ENCODE measurements around the gene MIA. TPM values are rescaled to one million over a fixed set of nuclear protein-coding genes. Genes with fewer than 3 reads are reported as not detected.
"Not testable (repeated sequence)": the region's sequence is repeated elsewhere in the genome, so short reads cannot be mapped to it uniquely, and the experiment has no call there.

MIA gene
- total and polyA plus RNA-seq, 7 donors: 2.1 to 19.1 (median 12.0) TPM; not detected in 1

DNA sequence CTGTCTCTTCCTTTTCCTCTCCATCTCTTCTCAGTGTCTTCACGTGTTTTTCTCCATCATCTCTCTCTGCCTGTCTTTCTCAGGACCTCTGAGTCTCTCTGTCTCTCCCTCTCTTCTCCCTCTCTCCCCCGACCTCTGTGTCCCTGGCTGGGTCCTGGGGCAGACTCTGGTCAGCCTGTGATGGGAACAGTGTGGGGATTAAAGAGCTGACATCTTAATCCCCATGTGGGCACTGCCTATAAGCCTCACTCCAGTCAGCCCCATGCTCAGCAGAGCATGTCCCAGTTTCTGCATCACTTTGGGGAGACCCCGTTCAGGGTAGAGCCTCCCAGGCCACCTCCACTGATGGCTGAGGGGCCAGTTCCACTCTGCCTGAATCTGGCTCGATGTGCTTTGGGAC lies 39.9 kb downstream of the MIA start:
- TF ChIP-seq, protein P1, sequence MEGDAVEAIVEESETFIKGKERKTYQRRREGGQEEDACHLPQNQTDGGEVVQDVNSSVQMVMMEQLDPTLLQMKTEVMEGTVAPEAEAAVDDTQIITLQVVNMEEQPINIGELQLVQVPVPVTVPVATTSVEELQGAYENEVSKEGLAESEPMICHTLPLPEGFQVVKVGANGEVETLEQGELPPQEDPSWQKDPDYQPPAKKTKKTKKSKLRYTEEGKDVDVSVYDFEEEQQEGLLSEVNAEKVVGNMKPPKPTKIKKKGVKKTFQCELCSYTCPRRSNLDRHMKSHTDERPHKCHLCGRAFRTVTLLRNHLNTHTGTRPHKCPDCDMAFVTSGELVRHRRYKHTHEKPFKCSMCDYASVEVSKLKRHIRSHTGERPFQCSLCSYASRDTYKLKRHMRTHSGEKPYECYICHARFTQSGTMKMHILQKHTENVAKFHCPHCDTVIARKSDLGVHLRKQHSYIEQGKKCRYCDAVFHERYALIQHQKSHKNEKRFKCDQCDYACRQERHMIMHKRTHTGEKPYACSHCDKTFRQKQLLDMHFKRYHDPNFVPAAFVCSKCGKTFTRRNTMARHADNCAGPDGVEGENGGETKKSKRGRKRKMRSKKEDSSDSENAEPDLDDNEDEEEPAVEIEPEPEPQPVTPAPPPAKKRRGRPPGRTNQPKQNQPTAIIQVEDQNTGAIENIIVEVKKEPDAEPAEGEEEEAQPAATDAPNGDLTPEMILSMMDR (IDR thresholded peaks at IDR 0.05): no peak
- TF ChIP-seq EP300 (IDR thresholded peaks at IDR 0.05) (no peak), POLR2A (IDR thresholded peaks at IDR 0.05) (no peak)
- Histone ChIP-seq H3K27me3 (no peaks in the 10 kb centered on the region), H3K9me3 (no peaks in the 10 kb centered on the region), H3K4me3 (no peak overlapping the region), H3K36me3 (no peaks in the 10 kb centered on the region), H3K4me1 (peaks cover 0 to 59% (median 41%) of the 10 kb centered on the region in 4 donors), H3K27ac (no peak overlapping the region)
- peak; percentile 37 for DNase-seq
- WGBS, 2 donors: 81 to 83% methylated on average over 4 of the region's 4 CpGs
- intact Hi-C loops (cut with DNase I): no loop called here

DNA sequence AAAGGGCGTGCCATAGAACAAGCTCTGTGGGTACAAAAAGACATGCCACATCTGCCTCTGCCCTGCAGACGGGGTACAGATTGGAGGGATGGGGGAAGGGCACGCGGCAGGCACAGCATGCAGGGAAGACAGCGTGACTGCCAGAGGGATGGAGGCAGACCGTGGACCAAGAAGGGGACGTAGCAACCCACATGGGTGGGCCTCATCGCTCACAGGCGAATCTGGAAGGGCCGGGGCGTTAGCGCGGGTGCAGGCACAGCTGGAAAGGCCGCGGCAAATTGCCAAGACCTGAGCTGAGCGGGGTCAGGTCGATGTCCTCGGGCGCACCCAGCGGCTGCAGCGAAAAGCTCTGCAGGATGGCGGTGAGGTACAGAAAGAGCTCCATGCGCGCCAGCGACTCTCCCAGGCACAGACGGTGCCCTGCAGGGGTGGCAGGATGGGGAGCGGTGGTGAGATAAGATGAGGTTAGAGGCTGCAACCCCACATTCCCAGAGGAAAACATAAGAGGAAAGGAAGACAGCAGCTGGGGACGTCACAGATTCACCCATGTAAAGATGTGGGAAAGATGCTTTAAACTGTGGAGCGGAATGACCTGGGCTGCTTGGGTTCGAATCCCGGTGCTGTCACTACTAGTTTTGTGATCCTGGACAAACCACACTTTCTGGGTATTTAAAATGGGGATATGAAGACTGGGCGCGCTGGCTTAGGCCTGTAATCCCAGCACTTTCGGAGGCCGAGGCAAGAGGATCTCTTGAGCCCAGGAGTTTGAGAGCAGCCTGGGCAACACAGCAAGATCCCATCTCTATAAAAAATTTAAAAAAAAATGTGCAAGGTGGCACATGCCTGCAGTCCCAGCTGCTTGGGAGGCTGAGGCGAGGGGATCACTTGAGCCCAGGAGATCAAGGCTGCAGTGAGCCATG lies 43.4 kb downstream of the MIA start:
- TF ChIP-seq POLR2AphosphoS5 (IDR thresholded peaks at IDR 0.05): peak in 3 of 4 donors; percentile 40 to 61 (median 42)
- TF ChIP-seq, protein P1 (IDR thresholded peaks at IDR 0.05): peak in 3 of 4 experiments; percentile 10 to 40 (median 26)
- peaks cover 0 to 49% (median 30%) of the 10 kb centered on the region in 4 donors for H3K4me1 ChIP-seq
- peak; percentile 90 for DNase-seq
- 21 to 23% methylated on average over 35 to 36 of the region's 36 CpGs for WGBS, 2 donors
- peak overlapping the region in 2 of 4 donors; percentile 23 to 36 for H3K4me3 ChIP-seq
- peak overlapping the region; percentile 40 to 81 (median 74) for H3K27ac ChIP-seq
- not testable (repeated sequence) for H3K36me3 ChIP-seq, H3K27me3 ChIP-seq, H3K9me3 ChIP-seq
- intact Hi-C loops (cut with DNase I): loop anchor here (2.0 kb wide), 1 partner anchor 40 kb away; the partner anchor contains the start of gene RAB4B

DNA sequence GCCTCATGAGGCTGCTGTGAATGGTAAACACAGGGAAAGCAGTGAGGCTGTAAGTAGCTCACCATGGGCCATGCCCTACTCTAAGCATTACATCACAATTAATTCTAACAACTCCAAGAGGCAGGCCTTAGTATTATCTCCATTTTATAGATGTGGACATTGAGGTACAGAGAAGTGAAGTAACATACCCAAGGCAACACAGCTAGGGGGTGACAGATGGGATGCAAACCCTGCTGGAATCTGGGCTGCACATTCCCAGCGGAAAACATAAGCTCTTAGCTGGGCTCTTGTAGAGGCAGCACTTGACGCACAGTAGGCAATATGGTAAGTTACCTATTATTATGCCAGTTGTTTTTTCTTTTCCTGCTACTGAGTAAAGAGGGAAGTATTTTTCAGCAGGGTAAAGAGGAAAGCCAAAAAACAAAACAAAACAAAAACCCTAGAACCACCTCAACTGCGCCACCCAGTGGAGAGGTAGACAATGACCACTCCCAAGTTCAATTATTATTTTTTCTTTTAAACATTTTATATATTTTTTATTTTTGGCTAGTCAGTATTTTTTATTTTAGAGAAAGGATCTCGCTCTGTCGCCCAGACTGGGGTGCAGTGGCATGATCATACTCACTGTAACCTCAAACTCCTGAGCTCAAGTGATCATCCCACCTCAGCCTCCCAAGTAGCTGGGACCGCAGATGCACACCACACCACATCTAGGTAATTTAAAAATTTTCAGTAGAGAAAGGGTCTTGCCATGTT lies 44.3 kb downstream of the MIA start:
- TF ChIP-seq, protein P1 (IDR thresholded peaks at IDR 0.05): peak; percentile 34 to 81 (median 77)
- TF ChIP-seq POLR2AphosphoS5 (IDR thresholded peaks at IDR 0.05): peak in 1 of 4 donors; percentile 10
- DNase-seq, H3K36me3 ChIP-seq, H3K9me3 ChIP-seq, H3K27me3 ChIP-seq, H3K4me3 ChIP-seq: not testable (repeated sequence)
- 44 to 46% methylated on average over 6 of the region's 6 CpGs for WGBS, 2 donors
- intact Hi-C loops (cut with DNase I): loop anchor here (1.0 to 2.0 kb wide), 2 partner anchors 41 to 157 kb away; partner anchors contain the start of gene RAB4B
- Histone ChIP-seq H3K27ac (peak overlapping the region in 3 of 4 donors; percentile 73 to 81 (median 74)), H3K4me1 (peaks cover 0 to 44% (median 28%) of the 10 kb centered on the region in 4 donors)

DNA sequence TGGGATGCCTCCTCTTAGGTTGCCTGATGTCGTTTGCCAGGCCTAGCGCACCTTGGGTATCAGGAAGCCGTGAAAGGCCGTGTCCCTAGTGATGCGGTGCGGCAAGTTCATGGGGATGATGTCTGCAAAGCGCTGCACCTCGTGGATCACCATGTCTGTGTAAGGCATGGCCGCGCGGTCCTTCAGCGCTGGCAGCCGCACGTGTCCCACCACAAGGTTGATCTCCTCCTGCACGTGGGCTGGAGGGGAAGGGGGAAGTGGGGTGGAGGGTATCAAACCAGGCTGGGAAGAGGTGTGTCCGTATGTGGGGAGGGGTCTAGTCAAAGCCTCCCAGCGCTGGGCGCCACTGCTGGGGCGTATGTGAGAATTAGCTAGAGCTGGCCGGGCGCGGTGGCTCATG lies 46.8 kb downstream of the MIA start:
- H3K9me3 ChIP-seq: no peaks in the 10 kb centered on the region
- no peaks in the 10 kb centered on the region for H3K27me3 ChIP-seq
- 91 to 92% methylated on average over 22 of the region's 22 CpGs for WGBS, 2 donors
- peak overlapping the region in 3 of 4 donors; percentile 53 to 72 (median 72) for H3K27ac ChIP-seq
- H3K36me3 ChIP-seq: peaks cover 0 to 5% (median 2%) of the 10 kb centered on the region in 4 donors
- TF ChIP-seq, protein P1 (IDR thresholded peaks at IDR 0.05): no peak
- TF ChIP-seq POLR2AphosphoS5 (IDR thresholded peaks at IDR 0.05) (no peak), EP300 (IDR thresholded peaks at IDR 0.05) (no peak), POLR2A (IDR thresholded peaks at IDR 0.05) (no peak)
- no peak for DNase-seq
- peaks cover 0 to 44% (median 28%) of the 10 kb centered on the region in 4 donors for H3K4me1 ChIP-seq
- intact Hi-C loops (cut with DNase I): no loop called here
- no peak overlapping the region for H3K4me3 ChIP-seq

DNA sequence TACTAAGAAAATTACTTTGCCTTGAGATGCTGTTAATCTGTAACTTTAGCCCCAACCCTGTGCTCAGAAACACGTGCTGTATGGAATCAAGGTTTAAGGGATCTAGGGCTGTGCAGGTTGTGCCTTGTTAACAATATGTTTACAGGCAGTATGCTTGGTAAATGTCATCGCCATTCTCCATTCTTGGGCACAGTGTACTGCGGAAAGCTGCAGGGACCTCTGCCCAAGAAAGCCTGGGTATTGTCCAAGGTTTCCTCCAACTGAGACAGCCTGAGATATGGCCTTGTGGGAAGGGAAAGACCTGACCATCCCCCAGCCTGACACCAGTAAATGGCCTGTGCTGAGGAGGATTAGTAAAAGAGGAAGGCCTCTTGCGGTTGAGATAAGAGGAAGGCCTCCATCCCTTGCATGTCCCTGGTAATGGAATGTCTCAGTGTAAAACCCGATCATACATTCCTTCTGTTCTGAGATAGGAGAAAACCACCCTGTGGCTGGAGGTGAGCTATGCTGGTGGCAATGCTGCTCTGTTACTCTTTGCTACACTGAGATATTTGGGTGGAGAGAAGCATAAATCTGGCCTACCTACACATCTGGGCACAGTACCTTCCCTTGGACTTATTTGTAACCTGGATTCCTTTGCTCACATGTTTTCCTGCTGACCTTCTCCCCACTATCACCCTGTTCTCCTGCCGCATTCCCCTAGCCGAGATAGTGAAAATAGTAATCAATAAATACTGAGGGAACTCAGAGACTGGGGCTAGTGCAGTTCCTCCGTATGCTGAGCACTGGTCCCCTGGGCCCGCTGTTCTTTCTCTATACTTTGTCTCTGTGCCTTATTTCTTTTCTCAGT lies 47.6 kb downstream of the MIA start:
- H3K27me3 ChIP-seq; DNase-seq; H3K4me3 ChIP-seq; intact Hi-C loops (cut with DNase I); H3K9me3 ChIP-seq: not testable (repeated sequence)
- WGBS, 2 donors: 74 to 75% methylated on average over 9 of the region's 9 CpGs
- Histone ChIP-seq H3K36me3 (peaks cover 0 to 13% (median 6%) of the 10 kb centered on the region in 4 donors), H3K4me1 (peaks cover 0 to 44% (median 28%) of the 10 kb centered on the region in 4 donors), H3K27ac (peak overlapping the region in 3 of 4 donors; percentile 53 to 72 (median 72))

DNA sequence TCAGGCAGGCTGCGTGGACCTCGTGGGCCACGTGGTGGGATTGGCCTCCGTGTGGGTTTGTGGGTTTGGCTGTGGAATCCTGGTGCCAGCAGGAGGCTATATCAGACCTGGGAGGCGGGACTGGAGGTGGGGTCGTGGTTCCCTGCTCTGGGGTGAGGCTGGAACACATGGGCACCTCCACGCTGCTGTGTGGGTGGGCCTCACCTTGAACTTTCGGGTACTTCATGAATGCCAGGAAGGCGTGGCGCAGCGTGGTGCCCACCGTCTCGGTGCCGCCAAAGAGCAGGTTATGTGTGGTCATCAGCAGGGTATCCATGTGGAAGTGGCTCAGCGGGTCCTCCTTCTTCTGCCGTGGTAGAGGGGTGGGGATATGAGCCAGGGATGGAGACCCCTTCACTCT lies 49.6 kb downstream of the MIA start:
- intact Hi-C loops (cut with DNase I); DNase-seq; H3K4me3 ChIP-seq; H3K27ac ChIP-seq; H3K27me3 ChIP-seq; H3K9me3 ChIP-seq: not testable (repeated sequence)
- peaks cover 0 to 24% (median 15%) of the 10 kb centered on the region in 4 donors for H3K4me1 ChIP-seq
- H3K36me3 ChIP-seq: peaks cover 0 to 13% (median 6%) of the 10 kb centered on the region in 4 donors
- 88 to 90% methylated on average over 16 of the region's 16 CpGs for WGBS, 2 donors

Measured in sigmoid colon (tissue), 7 donors.